Thoracic aorta (tissue), 2 donors: ENCODE results near the gene PPP2R1B. TPM values are rescaled to one million over a fixed set of nuclear protein-coding genes. Genes with fewer than 3 reads are reported as not detected.

Experiments used
- ATAC-seq: fragments of 150-250 bp; one replicate; pipeline ENCODE4 v1.8.0; 2017; ENCODE audit warnings: low read depth; ENCODE audit not compliant: insufficient number of reproducible peaks, low FRiP score
- DNase-seq: peaks from one replicate; pipeline ENCODE4 v3.0.0-alpha.2; 2020; ENCODE audit warnings: low spot score
- H3K27ac ChIP-seq, 2 donors: fragments of 200-600 bp; sonication (generic); 1 replicate in 1 of 2; 2 replicates in 1 of 2; pipeline ENCODE4 v1.5.1; 2016; ENCODE audit warnings: mild to moderate bottlenecking in 2 of 2, moderate library complexity in 2 of 2
- H3K27me3 ChIP-seq: fragments of 200-600 bp; sonication (generic); replicated peaks from 2 replicates; pipeline ENCODE4 v1.6.0; 2016; ENCODE audit warnings: mild to moderate bottlenecking; ENCODE audit not compliant: insufficient read depth
- H3K36me3 ChIP-seq: fragments of 200-600 bp; sonication (generic); one replicate; pipeline ENCODE4 v1.5.1; 2016
- H3K4me1 ChIP-seq, 2 donors: fragments of 200-600 bp; sonication (generic); 1 replicate in 1 of 2; 2 replicates in 1 of 2; pipeline versions ENCODE4 v1.5.1 to v1.6.0; 2016; ENCODE audit warnings: low read depth in 2 of 2, mild to moderate bottlenecking in 1 of 2; ENCODE audit not compliant: control insufficient read depth in 1 of 2
- H3K4me3 ChIP-seq: fragments of 200-600 bp; sonication (generic); 2 replicates; pipeline ENCODE4 v1.5.1; 2016; ENCODE audit warnings: mild to moderate bottlenecking
- H3K9me3 ChIP-seq: fragments of 200-600 bp; sonication (generic); 2 replicates; pipeline ENCODE4 v1.5.1; 2016
- CTCF ChIP-seq: fragments of 200-600 bp; sonication (generic); IDR thresholded peaks from one replicate; pipeline ENCODE4 v1.5.1; 2019; ENCODE audit warnings: antibody characterized with exemption
- total RNA-seq, 2 donors: library from RNA; depleted of rRNA; stranded (reverse); fragments of >200 nt; gene quantifications; one replicate each; pipeline versions ENCODE4 v1.1.0 to v1.2.3, GENCODE V29; 2016

Gene PPP2R1B
- total RNA-seq, 2 donors from 2014 or later, result 22.5 to 34.5 TPM

GRCh38 chr11:111762526-111762925 lies 3.7 kb downstream of the PPP2R1B start:
- Histone ChIP-seq H3K36me3 (peaks cover 49% of the 10 kb centered on the region), H3K27me3 (no peaks in the 10 kb centered on the region), H3K4me3 (no peak overlapping the region), H3K9me3 (no peaks in the 10 kb centered on the region), H3K27ac (no peak overlapping the region), H3K4me1 (peaks cover 16 to 23% of the 10 kb centered on the region in 2 donors)
- DNase-seq (no peak), ATAC-seq (no peak)
- TF ChIP-seq CTCF, result no peak

- DNase-seq (no peak), ATAC-seq (no peak)
- no peak overlapping the region for H3K4me3 ChIP-seq
- H3K4me1 ChIP-seq, result peaks cover 16% of the 10 kb centered on the region in 2 donors
- H3K9me3 ChIP-seq, result no peaks in the 10 kb centered on the region
- no peaks in the 10 kb centered on the region for H3K27me3 ChIP-seq
- H3K27ac ChIP-seq, result no peak overlapping the region
- TF ChIP-seq CTCF, result no peak
- peaks cover 49% of the 10 kb centered on the region for H3K36me3 ChIP-seq
Measured at GRCh38 chr11:111761036-111761435, 5.2 kb downstream of the PPP2R1B start.

GRCh38 chr11:111759778-111760407 lies 6.3 kb downstream of the PPP2R1B start:
- TF ChIP-seq CTCF, result no peak
- peaks cover 11 to 16% of the 10 kb centered on the region in 2 donors for H3K4me1 ChIP-seq
- no peak overlapping the region for H3K27ac ChIP-seq
- H3K36me3 ChIP-seq, result peaks cover 52% of the 10 kb centered on the region
- DNase-seq (no peak), ATAC-seq (no peak)
- no peak overlapping the region for H3K4me3 ChIP-seq
- no peaks in the 10 kb centered on the region for H3K9me3 ChIP-seq
- H3K27me3 ChIP-seq, result no peaks in the 10 kb centered on the region

- no peak for TF ChIP-seq CTCF
- H3K4me1 ChIP-seq, result peaks cover 6 to 11% of the 10 kb centered on the region in 2 donors
- no peak for DNase-seq
- H3K27me3 ChIP-seq, result no peaks in the 10 kb centered on the region
- no peak overlapping the region for H3K4me3 ChIP-seq
- H3K27ac ChIP-seq, result no peak overlapping the region
- no peak for ATAC-seq
- peaks cover 52% of the 10 kb centered on the region for H3K36me3 ChIP-seq
- H3K9me3 ChIP-seq, result no peaks in the 10 kb centered on the region
Measured at GRCh38 chr11:111759376-111759775, 6.8 kb downstream of the PPP2R1B start.

- Histone ChIP-seq H3K27ac (no peak overlapping the region), H3K27me3 (no peaks in the 10 kb centered on the region), H3K9me3 (no peaks in the 10 kb centered on the region), H3K36me3 (peaks cover 53% of the 10 kb centered on the region), H3K4me1 (no peaks in the 10 kb centered on the region), H3K4me3 (no peak overlapping the region)
- DNase-seq (no peak), ATAC-seq (no peak)
- TF ChIP-seq CTCF, result no peak
Measured at GRCh38 chr11:111756097-111756496, 10.1 kb downstream of the PPP2R1B start.
